Medulla oblongata (tissue), 1 donor: ENCODE results near the gene LRRC71.

ENCODE experiments used
- DNase-seq: peaks from one replicate; pipeline ENCODE4 v3.0.0-alpha.2; 2015; ENCODE audit errors: extremely low spot score

LRRC71 gene

GRCh38 chr1:156927215-156928042, 7.0 kb downstream of the LRRC71 start:
- peak; percentile 18 for DNase-seq

- DNase-seq, result no peak
Measured at GRCh38 chr1:156928043-156928602, 7.7 kb downstream of the LRRC71 start.

GRCh38 chr1:156929596-156930238, 9.3 kb downstream of the LRRC71 start:
- DNase-seq, result no peak

GRCh38 chr1:156930483-156930882, 10.1 kb downstream of the LRRC71 start:
- DNase-seq, result no peak

- peak; percentile 26 for DNase-seq
Measured at GRCh38 chr1:156931211-156931952, 10.9 kb downstream of the LRRC71 start.

- no peak for DNase-seq
Measured at GRCh38 chr1:156931974-156932710, 11.7 kb downstream of the LRRC71 start.

- no peak for DNase-seq
Measured at GRCh38 chr1:156933136-156933535, 12.7 kb downstream of the LRRC71 start.

GRCh38 chr1:156935505-156936128, 15.2 kb downstream of the LRRC71 start:
- DNase-seq, result no peak

- DNase-seq, result no peak
Measured at GRCh38 chr1:156936191-156936590, 15.8 kb downstream of the LRRC71 start.

- DNase-seq, result no peak
Measured at GRCh38 chr1:156936721-156937220, 16.3 kb downstream of the LRRC71 start.

GRCh38 chr1:156937883-156938282, 17.5 kb downstream of the LRRC71 start:
- no peak for DNase-seq

GRCh38 chr1:156938813-156939212, 18.4 kb downstream of the LRRC71 start:
- DNase-seq, result no peak

GRCh38 chr1:156939786-156940334, 19.4 kb downstream of the LRRC71 start:
- no peak for DNase-seq

GRCh38 chr1:156941675-156942074, 21.2 kb downstream of the LRRC71 start:
- DNase-seq, result no peak

- DNase-seq, result no peak
Measured at GRCh38 chr1:156942176-156942575, 21.7 kb downstream of the LRRC71 start.

GRCh38 chr1:156942576-156942975, 22.1 kb downstream of the LRRC71 start:
- DNase-seq, result no peak

GRCh38 chr1:156943756-156944155, 23.3 kb downstream of the LRRC71 start:
- DNase-seq, result no peak

- no peak for DNase-seq
Measured at GRCh38 chr1:156944268-156944667, 23.8 kb downstream of the LRRC71 start.

GRCh38 chr1:156944848-156945247, 24.4 kb downstream of the LRRC71 start:
- no peak for DNase-seq

GRCh38 chr1:156945881-156946661, 25.6 kb downstream of the LRRC71 start:
- DNase-seq, result no peak
